ENCODE data around the gene ERG28. TPM values are rescaled to one million over a fixed set of nuclear protein-coding genes. Genes with fewer than 3 reads are reported as not detected.

ERG28 gene
- total and polyA plus RNA-seq, 2 donors (not counting 1 experiment from before 2014, with no cell fraction given) = 13.5 to 43.9 TPM

DNA sequence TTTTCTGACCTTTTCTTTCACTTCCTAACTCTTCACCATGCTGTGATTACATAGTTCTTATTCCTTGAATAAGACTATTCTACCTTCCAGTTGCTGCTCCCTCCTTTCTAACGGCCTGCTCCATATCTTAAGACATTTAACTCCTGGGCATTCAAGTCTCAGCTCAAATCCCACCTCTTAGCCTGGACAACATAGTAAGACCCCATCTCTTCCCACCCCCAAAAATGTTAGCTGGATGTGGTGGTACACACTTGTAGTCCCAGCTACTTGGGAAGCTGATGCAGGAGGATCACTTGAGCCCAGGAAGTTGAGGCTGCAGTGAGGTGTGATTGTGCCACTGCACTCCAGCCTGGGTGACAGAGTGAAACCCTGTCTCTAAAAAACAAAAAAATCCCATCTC is 10.9 kb downstream of the ERG28 start:
- Histone ChIP-seq H3K9ac (ENCODE audit: insufficient read depth, low read length) (no peak overlapping the region), H3K36me3 (ENCODE audit: control insufficient read depth, insufficient read depth, low read length) (peaks cover 10% of the 10 kb centered on the region), H4K20me1 (ENCODE audit: control insufficient read depth, extremely low read depth, insufficient read depth, low read length) (no peaks in the 10 kb centered on the region), H3K27me3 (ENCODE audit: control insufficient read depth, insufficient read depth, low read length) (no peaks in the 10 kb centered on the region), H3K27ac (ENCODE audit: insufficient read depth, low read length) (peak overlapping the region; percentile 84), H3K9me3 (ENCODE audit: control insufficient read depth, insufficient read depth, low read depth, low read length) (no peaks in the 10 kb centered on the region), H3K79me2 (ENCODE audit: control insufficient read depth, insufficient read depth, low read length) (no peaks in the 10 kb centered on the region), H2AFZ (ENCODE audit: low read length) (no peak overlapping the region), H3K4me3 (replicated peaks in 1 of 4; ENCODE audit: control extremely low read depth in 1 of 4, insufficient read depth in 1 of 4, low read depth in 3 of 4, low read length in 4 of 4) (no peak overlapping the region), H3K4me2 (ENCODE audit: extremely low read depth, insufficient read depth, low read length) (no peak overlapping the region), H3K4me1 (ENCODE audit: control insufficient read depth, extremely low read depth, insufficient read depth, low read length) (peaks cover 25% of the 10 kb centered on the region)
- DNase-seq (ENCODE audit: low read depth in 2 of 2) = no peak
- TF ChIP-seq, protein P1, sequence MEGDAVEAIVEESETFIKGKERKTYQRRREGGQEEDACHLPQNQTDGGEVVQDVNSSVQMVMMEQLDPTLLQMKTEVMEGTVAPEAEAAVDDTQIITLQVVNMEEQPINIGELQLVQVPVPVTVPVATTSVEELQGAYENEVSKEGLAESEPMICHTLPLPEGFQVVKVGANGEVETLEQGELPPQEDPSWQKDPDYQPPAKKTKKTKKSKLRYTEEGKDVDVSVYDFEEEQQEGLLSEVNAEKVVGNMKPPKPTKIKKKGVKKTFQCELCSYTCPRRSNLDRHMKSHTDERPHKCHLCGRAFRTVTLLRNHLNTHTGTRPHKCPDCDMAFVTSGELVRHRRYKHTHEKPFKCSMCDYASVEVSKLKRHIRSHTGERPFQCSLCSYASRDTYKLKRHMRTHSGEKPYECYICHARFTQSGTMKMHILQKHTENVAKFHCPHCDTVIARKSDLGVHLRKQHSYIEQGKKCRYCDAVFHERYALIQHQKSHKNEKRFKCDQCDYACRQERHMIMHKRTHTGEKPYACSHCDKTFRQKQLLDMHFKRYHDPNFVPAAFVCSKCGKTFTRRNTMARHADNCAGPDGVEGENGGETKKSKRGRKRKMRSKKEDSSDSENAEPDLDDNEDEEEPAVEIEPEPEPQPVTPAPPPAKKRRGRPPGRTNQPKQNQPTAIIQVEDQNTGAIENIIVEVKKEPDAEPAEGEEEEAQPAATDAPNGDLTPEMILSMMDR (conservative IDR thresholded peaks at IDR 0.05 in 1 of 2, IDR thresholded peaks at IDR 0.05 in 1 of 2; ENCODE audit: low read depth in 1 of 2, low read length in 2 of 2) = no peak
- TF ChIP-seq EZH2 (IDR thresholded peaks at IDR 0.05; ENCODE audit: low read length, missing control alignments) = no peak

DNA sequence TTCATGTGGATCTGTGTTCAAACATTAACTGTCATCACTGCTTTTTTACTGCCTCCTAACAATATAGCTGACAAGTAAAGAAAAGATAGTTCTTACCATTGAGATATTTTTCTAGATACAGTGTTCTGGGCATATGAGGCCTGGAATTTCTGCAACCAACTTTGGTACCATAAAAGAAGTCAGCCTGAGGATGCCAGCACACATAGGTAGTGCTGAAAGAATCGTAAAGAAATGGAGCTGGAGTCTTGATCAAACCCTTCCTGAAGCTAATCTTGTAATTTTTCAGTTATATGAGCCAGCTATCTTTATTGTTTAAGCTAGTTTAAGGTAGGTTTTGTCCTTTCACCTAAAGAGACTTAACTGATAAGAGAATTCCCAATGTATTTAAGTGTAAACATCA is 11.3 kb downstream of the ERG28 start:
- H3K4me1 ChIP-seq (ENCODE audit: control insufficient read depth, extremely low read depth, insufficient read depth, low read length) = peaks cover 25% of the 10 kb centered on the region
- no peaks in the 10 kb centered on the region for H3K9me3 ChIP-seq (ENCODE audit: control insufficient read depth, insufficient read depth, low read depth, low read length)
- no peaks in the 10 kb centered on the region for H4K20me1 ChIP-seq (ENCODE audit: control insufficient read depth, extremely low read depth, insufficient read depth, low read length)
- H3K79me2 ChIP-seq (ENCODE audit: control insufficient read depth, insufficient read depth, low read length) = no peaks in the 10 kb centered on the region
- H2AFZ ChIP-seq (ENCODE audit: low read length) = no peak overlapping the region
- TF ChIP-seq EZH2 (IDR thresholded peaks at IDR 0.05; ENCODE audit: low read length, missing control alignments) = no peak
- TF ChIP-seq, protein P1 (conservative IDR thresholded peaks at IDR 0.05 in 1 of 2, IDR thresholded peaks at IDR 0.05 in 1 of 2; ENCODE audit: low read depth in 1 of 2, low read length in 2 of 2) = no peak
- no peak overlapping the region for H3K4me3 ChIP-seq (replicated peaks in 1 of 4; ENCODE audit: control extremely low read depth in 1 of 4, insufficient read depth in 1 of 4, low read depth in 3 of 4, low read length in 4 of 4)
- no peaks in the 10 kb centered on the region for H3K27me3 ChIP-seq (ENCODE audit: control insufficient read depth, insufficient read depth, low read length)
- H3K27ac ChIP-seq (ENCODE audit: insufficient read depth, low read length) = peak overlapping the region; percentile 84
- H3K36me3 ChIP-seq (ENCODE audit: control insufficient read depth, insufficient read depth, low read length) = peaks cover 10% of the 10 kb centered on the region
- no peak overlapping the region for H3K9ac ChIP-seq (ENCODE audit: insufficient read depth, low read length)
- DNase-seq (ENCODE audit: low read depth in 2 of 2) = no peak
- no peak overlapping the region for H3K4me2 ChIP-seq (ENCODE audit: extremely low read depth, insufficient read depth, low read length)

DNA sequence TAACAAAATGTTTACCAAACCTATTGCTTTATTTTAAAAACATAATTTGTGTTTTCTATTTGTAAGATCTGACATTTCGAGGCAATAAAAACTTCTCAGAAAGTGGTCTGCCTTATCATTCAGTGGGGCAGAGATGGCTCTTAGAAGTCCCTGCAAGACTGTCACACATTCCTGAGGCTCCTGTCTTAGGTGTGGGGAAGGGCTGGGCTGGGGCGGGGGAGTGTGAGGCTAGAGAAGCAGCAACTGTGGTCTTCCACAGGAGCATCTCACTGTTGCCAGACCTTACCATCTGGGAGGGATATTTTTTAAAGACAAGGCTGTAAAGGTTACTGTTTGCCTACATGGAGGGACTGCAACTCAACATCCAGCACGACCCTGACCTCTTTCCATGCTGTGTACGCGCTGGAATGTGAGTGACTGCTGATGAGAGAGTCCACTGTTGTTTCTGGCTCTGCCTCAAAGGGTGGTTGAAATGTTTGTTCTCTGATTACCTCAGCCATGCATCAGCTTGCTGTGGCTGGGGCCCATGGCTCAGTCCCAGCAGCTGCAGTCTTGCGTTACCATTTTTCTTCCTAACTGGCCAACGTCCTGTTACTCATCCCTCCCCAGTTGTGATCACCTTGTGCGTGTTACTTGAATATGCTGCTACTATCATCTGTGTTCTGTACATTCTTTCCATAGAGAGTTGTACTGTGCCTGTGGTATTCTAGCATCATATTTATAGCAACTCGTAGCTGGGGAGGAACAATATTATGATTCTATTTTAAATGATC is 12.4 kb downstream of the ERG28 start:
- peaks cover 10% of the 10 kb centered on the region for H3K36me3 ChIP-seq (ENCODE audit: control insufficient read depth, insufficient read depth, low read length)
- no peak overlapping the region for H2AFZ ChIP-seq (ENCODE audit: low read length)
- no peaks in the 10 kb centered on the region for H3K27me3 ChIP-seq (ENCODE audit: control insufficient read depth, insufficient read depth, low read length)
- peak; percentile 96 to 98 for DNase-seq (ENCODE audit: low read depth in 2 of 2)
- no peaks in the 10 kb centered on the region for H3K79me2 ChIP-seq (ENCODE audit: control insufficient read depth, insufficient read depth, low read length)
- peaks cover 25% of the 10 kb centered on the region for H3K4me1 ChIP-seq (ENCODE audit: control insufficient read depth, extremely low read depth, insufficient read depth, low read length)
- no peaks in the 10 kb centered on the region for H4K20me1 ChIP-seq (ENCODE audit: control insufficient read depth, extremely low read depth, insufficient read depth, low read length)
- peak overlapping the region; percentile 28 for H3K9ac ChIP-seq (ENCODE audit: insufficient read depth, low read length)
- peak overlapping the region; percentile 84 for H3K27ac ChIP-seq (ENCODE audit: insufficient read depth, low read length)
- H3K9me3 ChIP-seq (ENCODE audit: control insufficient read depth, insufficient read depth, low read depth, low read length) = no peaks in the 10 kb centered on the region
- peak overlapping the region; percentile 7 for H3K4me2 ChIP-seq (ENCODE audit: extremely low read depth, insufficient read depth, low read length)
- H3K4me3 ChIP-seq (replicated peaks in 1 of 4; ENCODE audit: control extremely low read depth in 1 of 4, insufficient read depth in 1 of 4, low read depth in 3 of 4, low read length in 4 of 4) = no peak overlapping the region
- TF ChIP-seq EZH2 (IDR thresholded peaks at IDR 0.05; ENCODE audit: low read length, missing control alignments) = no peak

Measured in fibroblast of lung (primary cell).